GM20000 (cell line): Measurements from ENCODE around the gene SULT4A1.
A peak's percentile ranks its signal among the peaks of the same experiment; 100 is the strongest.

Experiments used
- DNase-seq: peaks from one replicate; pipeline ENCODE4 v3.0.0; 2012; ENCODE audit warnings: low spot score
- TF ChIP-seq, protein P1 (sequence below): IDR thresholded peaks from 2 replicates; pipeline ENCODE4 v1.5.1; 2012; ENCODE audit warnings: mild to moderate bottlenecking, control low read depth; ENCODE audit errors: extremely low read depth, missing control alignments

SULT4A1 gene

DNA sequence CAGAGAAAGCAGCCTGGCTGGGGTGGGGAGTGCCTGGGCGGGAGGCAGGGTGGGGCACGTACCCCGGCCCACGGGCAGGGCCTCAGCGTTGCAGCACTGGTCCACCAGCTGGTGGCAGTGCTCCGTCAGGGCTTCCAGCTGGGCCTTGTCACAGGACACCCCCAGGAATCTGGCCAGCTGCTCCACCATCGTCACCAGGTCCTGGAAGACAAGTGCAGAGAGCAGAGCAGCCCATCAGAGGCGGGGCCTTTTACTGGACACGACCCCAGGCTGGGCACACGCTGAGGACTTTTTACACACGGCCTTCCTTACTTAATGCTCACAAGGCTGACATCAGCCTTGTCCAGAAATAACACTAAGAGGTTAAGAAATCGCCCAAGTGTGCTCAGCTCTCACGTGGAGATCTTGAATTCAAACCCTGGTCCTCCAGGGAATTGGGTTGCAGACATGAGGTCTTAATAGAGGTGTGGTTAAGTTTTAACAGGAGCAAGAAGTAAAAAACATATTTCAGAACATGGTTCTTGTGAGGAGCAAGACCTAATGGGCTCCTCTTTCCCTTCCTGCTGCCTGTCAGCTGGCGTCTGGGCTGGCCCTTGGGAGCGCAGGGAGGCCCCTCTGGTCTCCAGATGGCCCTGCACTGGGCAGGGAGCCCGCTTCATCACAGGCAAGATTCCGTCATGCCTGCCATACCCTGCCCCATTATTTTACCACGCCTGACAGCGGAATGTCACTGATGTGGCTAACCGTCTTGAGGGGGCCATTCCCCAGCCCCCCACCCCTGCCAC is 33.1 kb downstream of the SULT4A1 start:
- no peak for DNase-seq
- TF ChIP-seq, protein P1, sequence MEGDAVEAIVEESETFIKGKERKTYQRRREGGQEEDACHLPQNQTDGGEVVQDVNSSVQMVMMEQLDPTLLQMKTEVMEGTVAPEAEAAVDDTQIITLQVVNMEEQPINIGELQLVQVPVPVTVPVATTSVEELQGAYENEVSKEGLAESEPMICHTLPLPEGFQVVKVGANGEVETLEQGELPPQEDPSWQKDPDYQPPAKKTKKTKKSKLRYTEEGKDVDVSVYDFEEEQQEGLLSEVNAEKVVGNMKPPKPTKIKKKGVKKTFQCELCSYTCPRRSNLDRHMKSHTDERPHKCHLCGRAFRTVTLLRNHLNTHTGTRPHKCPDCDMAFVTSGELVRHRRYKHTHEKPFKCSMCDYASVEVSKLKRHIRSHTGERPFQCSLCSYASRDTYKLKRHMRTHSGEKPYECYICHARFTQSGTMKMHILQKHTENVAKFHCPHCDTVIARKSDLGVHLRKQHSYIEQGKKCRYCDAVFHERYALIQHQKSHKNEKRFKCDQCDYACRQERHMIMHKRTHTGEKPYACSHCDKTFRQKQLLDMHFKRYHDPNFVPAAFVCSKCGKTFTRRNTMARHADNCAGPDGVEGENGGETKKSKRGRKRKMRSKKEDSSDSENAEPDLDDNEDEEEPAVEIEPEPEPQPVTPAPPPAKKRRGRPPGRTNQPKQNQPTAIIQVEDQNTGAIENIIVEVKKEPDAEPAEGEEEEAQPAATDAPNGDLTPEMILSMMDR = no peak

DNA sequence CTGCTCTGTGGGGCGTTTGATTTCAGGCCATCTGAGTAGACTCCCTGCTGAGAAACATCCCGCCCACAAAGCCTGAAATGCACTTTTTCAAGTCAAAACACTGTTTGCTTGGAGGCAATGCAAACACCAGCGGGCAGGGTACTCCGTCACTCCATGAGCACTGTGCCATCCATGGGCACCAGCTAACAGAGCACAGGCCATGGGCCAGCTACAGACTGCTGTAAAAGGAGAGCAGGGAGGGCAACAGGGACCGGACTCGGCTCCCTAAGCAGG is 33.7 kb downstream of the SULT4A1 start:
- no peak for DNase-seq
- TF ChIP-seq, protein P1 = no peak

DNA sequence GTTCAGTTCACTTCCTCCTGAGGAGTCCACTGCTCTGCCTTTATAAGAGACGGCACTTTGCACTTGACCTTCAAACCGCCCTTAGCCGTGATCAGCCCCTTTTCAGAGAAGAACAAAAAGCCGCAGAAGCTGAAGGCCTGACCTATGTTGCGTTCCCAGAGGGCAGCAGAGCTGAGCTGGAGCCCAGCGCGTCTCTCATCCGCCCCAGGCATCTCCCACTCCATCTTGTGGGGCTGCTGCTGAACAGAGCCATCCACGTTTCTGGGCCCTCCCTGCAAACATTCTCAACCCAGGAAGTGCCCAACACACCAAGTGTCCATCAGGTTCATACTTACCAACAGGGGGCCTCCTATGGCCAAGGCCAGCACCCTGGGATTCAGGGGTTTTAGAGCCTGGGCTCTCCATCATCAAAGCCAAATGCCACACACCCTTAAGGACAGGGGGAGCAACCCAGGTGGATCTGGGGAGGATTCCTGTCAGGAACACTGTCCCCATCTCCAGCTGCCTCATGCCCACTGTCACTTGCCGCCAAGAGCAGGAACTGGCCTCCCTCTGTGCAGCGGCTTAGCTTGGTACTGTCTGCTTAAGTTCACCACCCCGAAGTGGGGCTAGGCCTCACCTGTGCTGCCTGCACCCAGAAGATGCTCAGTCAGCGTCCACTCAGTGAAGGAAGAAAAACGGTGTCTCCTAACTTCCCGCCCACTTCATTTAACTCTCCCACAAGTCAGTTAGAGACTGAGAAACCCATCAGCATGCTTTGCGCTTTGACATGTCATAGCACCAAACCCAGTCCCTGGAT is 34.2 kb downstream of the SULT4A1 start:
- TF ChIP-seq, protein P1 = no peak
- DNase-seq = no peak

DNA sequence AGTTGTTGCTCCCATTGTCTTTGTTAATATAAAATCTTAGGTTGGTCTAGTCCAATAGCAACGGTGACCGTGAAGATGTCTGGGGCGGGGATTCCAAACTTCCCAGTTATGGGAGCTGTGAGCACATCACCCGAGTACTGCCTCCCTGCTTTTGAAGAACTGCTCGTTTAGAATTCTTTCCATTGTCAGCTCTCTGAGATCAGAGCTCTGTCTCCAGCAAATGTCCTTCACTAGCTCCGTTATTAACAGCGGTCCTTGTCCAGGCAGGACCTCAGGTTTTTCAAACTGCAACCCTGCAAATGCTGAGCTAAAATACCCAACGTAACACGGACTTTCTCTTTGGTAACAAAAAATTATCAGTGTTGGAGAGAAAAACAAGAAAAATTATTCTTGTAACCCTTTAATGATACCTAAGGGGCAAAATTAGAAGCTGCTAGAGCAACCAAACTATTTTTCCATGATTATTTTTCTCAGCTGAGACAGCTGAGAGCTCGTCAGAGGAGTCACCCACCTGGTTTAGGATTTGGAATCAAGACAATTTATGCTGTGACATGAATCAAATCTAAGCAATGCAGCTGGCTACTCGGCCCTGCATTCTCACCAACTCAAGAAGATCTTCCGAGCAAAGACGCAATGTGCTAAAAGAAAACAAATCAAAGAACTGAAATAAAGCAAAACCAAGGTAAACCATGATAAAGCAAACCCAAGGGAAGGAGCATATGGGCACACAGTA is 35.1 kb downstream of the SULT4A1 start:
- TF ChIP-seq, protein P1 = no peak
- no peak for DNase-seq

DNA sequence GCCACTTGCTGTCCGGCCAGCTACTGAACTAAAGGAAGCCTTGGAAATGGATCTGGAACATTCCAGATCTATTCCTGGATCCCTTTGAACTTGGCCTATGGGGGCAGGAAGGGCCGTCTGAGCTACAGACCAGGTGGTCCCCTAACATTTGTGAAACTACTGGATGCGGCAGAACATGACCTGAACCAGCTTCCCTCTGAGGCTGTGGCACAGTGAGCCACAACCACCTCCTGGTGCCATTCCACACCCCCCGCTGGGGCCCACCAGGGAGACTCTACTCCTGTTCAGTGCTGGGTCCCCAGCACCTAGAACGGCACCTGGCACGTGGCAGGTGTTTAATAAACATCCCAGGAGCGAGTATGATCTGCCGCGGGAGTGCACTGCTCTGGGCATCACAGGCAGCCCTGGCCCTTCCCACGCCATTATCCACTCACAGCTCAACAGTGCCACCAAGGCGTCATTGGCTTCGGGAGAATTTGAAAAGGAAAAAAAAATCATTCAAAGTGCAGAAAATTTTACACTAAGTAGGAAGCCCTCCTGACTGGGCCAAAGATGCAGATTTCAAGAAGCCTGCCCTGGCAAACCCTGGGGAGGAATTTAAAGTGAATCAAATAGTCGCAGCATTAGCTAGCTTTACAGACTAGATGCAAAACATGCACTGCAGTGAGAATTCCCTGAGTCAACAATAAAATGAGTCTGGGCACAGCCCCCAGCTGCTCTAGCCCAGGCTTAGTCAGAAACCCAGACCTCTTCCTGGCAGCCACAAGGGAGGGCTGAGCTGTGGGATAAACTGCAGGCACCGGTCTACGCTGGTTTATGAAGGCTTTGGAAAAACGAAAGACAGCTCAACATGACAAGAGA is 35.9 kb downstream of the SULT4A1 start:
- TF ChIP-seq, protein P1 = peak; percentile 5
- no peak for DNase-seq

DNA sequence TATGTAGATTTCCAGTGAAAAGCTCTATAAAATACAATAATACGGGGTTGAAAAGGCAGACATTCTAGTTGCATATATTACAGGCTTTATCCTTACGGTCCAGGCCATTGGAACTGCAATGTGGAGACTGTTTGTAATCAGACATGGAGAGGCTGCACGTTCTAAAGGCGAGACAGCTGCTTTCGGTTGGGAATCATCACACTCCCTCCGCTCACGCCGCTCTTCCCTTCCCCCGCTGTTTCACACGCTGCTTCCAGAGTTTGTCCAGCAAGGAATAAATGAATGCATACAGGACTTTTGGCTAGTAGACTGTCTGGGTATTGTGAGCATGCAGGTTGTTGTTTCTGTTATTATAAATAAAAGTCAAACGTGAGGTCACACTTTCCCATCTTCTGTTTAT is 36.7 kb downstream of the SULT4A1 start:
- TF ChIP-seq, protein P1 = no peak
- DNase-seq = no peak
